Measurements from ENCODE around the gene NUP205.

The NUP205 gene
- 124 reads per million, percentile 86 among the genes with 10 or more reads in this experiment for total RNA-seq

- peak; percentile 59 for DNase-seq
These were observed at the start of gene NUP205 for GRCh38 chr7:135557455-135558336. NUP205 (plus strand) TSS chr7:135557917; CDS start chr7:135557945, 28 bp downstream.

GRCh38 chr7:135508883-135509588 lies 48.7 kb upstream of the NUP205 start:
- peak; percentile 7 for DNase-seq

GRCh38 chr7:135509589-135509838 lies 48.2 kb upstream of the NUP205 start:
- DNase-seq: no peak

GRCh38 chr7:135509839-135510591 lies 47.7 kb upstream of the NUP205 start, which contains the start of gene CNOT4:
CNOT4 (minus strand) TSS chr7:135510102; CDS start chr7:135438331, 71,771 bp downstream.
- DNase-seq: peak; percentile 97

GRCh38 chr7:135510592-135511183 lies 47.0 kb upstream of the NUP205 start:
- no peak for DNase-seq

GRCh38 chr7:135512135-135512887 lies 45.4 kb upstream of the NUP205 start:
- peak; percentile 19 for DNase-seq

- no peak for DNase-seq
These were observed 42.9 kb upstream of the NUP205 start for GRCh38 chr7:135514856-135515255.

GRCh38 chr7:135517060-135517459 lies 40.7 kb upstream of the NUP205 start:
- DNase-seq: no peak

GRCh38 chr7:135518748-135519147 lies 39.0 kb upstream of the NUP205 start:
- no peak for DNase-seq

GRCh38 chr7:135519233-135519688 lies 38.5 kb upstream of the NUP205 start:
- no peak for DNase-seq

GRCh38 chr7:135519871-135520270 lies 37.8 kb upstream of the NUP205 start:
- no peak for DNase-seq

- no peak for DNase-seq
These were observed 35.2 kb upstream of the NUP205 start for GRCh38 chr7:135522509-135522908.

GRCh38 chr7:135523146-135523545 lies 34.6 kb upstream of the NUP205 start:
- DNase-seq: no peak

GRCh38 chr7:135525426-135525825 lies 32.3 kb upstream of the NUP205 start:
- DNase-seq: no peak

GRCh38 chr7:135527025-135527424 lies 30.7 kb upstream of the NUP205 start:
- no peak for DNase-seq

GRCh38 chr7:135536150-135536549 lies 21.6 kb upstream of the NUP205 start:
- DNase-seq: no peak

- DNase-seq: no peak
These were observed 20.3 kb upstream of the NUP205 start for GRCh38 chr7:135537453-135537852.

- no peak for DNase-seq
These were observed 19.8 kb upstream of the NUP205 start for GRCh38 chr7:135537905-135538304.

GRCh38 chr7:135538376-135538775 lies 19.3 kb upstream of the NUP205 start:
- DNase-seq: no peak

GRCh38 chr7:135539629-135540028 lies 18.1 kb upstream of the NUP205 start:
- no peak for DNase-seq

- no peak for DNase-seq
These were observed 16.7 kb upstream of the NUP205 start for GRCh38 chr7:135541029-135541428.

- no peak for DNase-seq
These were observed 7.5 kb upstream of the NUP205 start for GRCh38 chr7:135550196-135550595.
